Ectodermal cell (in vitro differentiated cells): Measurements from ENCODE around the gene BOC.

Experiments
- H3K27ac ChIP-seq: 2 replicates; pipeline ENCODE4 v1.7.0; 2013; ENCODE audit warnings: mild to moderate bottlenecking, low read depth, low read length; ENCODE audit not compliant: insufficient read depth, poor library complexity, severe bottlenecking
- H3K27me3 ChIP-seq: 2 replicates; pipeline ENCODE4 v1.7.0; 2013; ENCODE audit warnings: mild to moderate bottlenecking, low read length; ENCODE audit not compliant: insufficient read depth, control insufficient read depth, poor library complexity, severe bottlenecking
- H3K36me3 ChIP-seq: one replicate; pipeline ENCODE4 v1.7.0; 2013; ENCODE audit warnings: low read length; ENCODE audit not compliant: control insufficient read depth, insufficient read depth
- H3K4me1 ChIP-seq: one replicate; pipeline ENCODE4 v1.7.0; 2013; ENCODE audit warnings: low read length; ENCODE audit not compliant: control insufficient read depth, insufficient read depth
- H3K4me3 ChIP-seq: 2 replicates; pipeline ENCODE4 v1.7.0; 2013; ENCODE audit warnings: low read depth, low read length, control low read depth; ENCODE audit not compliant: insufficient read depth
- H3K9me3 ChIP-seq: 2 replicates; pipeline ENCODE4 v1.7.0; 2013; ENCODE audit warnings: mild to moderate bottlenecking, low read length, moderate library complexity; ENCODE audit not compliant: control insufficient read depth
- WGBS, 2 experiments: methylation state at CpG; one replicate each; pipeline ENCODE4 v1.1.7; 2013; ENCODE audit warnings: missing lambda C conversion rate in 2 of 2; 5-methylcytosine and 5-hydroxymethylcytosine counted together

Gene BOC

DNA sequence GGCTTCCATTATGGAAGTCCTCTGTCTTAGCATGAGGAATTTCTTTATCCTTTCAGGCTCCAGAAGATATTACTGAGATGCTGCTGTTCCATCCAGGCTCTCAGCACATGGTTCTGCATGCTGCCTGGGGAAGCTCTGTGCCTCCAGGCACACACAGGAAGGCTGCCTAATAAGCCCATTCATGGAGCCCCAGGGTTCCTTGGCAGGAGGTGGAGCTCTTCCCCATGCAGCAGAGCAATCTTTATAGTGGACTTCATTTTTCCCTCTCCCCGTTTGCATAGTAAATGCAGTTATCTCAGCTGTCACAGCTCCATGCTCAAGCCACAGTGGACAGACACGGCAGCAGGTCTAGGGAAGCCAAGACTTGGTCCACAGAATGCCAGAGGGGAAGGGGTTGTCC, 57.6 kb downstream of the BOC start:
- no peak overlapping the region for H3K27ac ChIP-seq
- H3K4me1 ChIP-seq, result peaks cover 54% of the 10 kb centered on the region
- H3K9me3 ChIP-seq, result no peaks in the 10 kb centered on the region
- H3K27me3 ChIP-seq, result no peaks in the 10 kb centered on the region
- no peak overlapping the region for H3K4me3 ChIP-seq
- WGBS, 2 experiments, result 80 to 82% methylated on average over 2 of the region's 2 CpGs
- H3K36me3 ChIP-seq, result peaks cover 70% of the 10 kb centered on the region

DNA sequence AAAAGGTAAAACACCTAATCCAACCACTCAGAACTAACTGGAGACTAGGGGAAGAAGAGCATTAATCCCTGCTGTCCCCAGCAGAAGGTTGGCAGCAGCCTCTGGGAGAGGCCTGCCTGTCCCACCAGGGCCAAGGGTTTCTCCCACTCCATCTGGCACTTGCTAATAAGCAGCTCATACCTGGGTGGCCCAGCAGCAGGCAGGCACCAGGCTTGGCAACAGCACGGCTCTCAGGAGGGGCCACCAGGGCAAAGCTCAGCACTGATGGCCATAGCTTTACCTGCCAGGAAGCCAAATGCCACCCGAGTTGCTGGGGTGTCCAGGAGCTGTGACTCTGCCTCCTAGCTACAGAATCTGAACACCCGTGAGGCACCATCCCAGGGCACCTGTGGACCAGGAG, 58.3 kb downstream of the BOC start:
- Histone ChIP-seq H3K4me3 (no peak overlapping the region), H3K27ac (no peak overlapping the region), H3K36me3 (peaks cover 69% of the 10 kb centered on the region), H3K9me3 (no peaks in the 10 kb centered on the region), H3K27me3 (no peaks in the 10 kb centered on the region), H3K4me1 (peaks cover 54% of the 10 kb centered on the region)
- 95 to 97% methylated on average over 3 of the region's 3 CpGs for WGBS, 2 experiments

DNA sequence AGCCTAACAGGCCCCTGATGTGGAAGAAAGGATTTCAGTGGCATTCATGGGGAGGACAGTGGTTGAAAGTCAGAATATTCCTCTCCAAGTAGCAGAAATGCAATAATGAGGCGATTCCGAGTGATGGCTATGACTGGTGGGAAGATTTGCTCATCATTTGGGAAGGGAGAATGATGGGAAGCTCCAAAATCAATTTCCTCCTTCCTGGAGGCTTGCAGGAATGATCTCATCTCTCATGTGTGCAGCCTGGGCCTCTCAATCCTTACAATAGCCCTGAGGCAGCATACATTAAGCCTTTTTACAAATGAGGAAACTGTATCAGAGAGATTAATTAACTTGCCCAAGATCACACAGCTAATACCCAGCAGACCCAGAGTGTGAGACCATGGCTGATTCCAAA, 58.7 kb downstream of the BOC start:
- peaks cover 54% of the 10 kb centered on the region for H3K4me1 ChIP-seq

DNA sequence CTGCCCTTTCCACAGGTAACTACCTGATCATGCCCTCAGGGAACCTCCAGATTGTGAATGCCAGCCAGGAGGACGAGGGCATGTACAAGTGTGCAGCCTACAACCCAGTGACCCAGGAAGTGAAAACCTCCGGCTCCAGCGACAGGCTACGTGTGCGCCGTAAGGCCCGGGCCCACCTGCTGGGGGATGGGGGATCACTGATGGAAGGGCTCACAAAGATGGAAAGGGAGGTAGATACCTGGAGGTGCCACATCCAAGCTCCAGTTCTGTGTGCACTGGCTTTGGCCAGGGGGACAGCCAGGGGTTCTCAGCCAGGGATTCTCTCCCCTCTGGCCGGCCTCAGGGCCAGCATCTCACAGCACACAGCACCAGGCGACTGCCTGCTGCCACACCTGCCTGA, 59.4 kb downstream of the BOC start:
- H3K4me3 ChIP-seq, result no peak overlapping the region
- no peaks in the 10 kb centered on the region for H3K27me3 ChIP-seq
- H3K4me1 ChIP-seq, result peaks cover 56% of the 10 kb centered on the region
- WGBS, 2 experiments, result 97% methylated on average over 9 of the region's 9 CpGs
- H3K36me3 ChIP-seq, result peaks cover 64% of the 10 kb centered on the region
- H3K9me3 ChIP-seq, result no peaks in the 10 kb centered on the region
- H3K27ac ChIP-seq, result no peak overlapping the region

More for the DNA sequence above, 58.7 kb downstream of the BOC start:
- no peaks in the 10 kb centered on the region for H3K9me3 ChIP-seq
- H3K27me3 ChIP-seq, result no peaks in the 10 kb centered on the region
- H3K4me3 ChIP-seq, result no peak overlapping the region
- no peak overlapping the region for H3K27ac ChIP-seq
- H3K36me3 ChIP-seq, result peaks cover 70% of the 10 kb centered on the region
- WGBS, 2 experiments, result 87 to 96% methylated on average over 2 of the region's 2 CpGs

DNA sequence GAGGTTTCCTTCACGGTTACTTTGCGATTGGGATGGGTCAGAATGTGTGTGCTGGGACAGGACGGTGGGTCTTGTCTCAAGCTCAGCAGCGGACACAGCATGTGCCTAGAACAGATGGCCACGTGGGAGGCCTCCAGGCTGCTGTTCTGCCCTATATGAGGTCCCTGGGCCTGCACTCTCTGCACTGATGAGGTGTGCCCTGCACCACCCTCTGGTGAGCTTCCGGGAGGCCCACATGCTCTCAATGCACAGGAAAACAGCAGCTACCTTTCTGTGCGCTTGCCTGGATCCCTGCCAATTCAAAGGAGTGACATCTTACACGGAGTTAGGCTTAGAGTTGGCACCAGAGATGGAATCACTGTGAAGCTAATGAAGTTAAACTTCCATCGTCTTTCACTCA, 59.8 kb downstream of the BOC start:
- H3K4me3 ChIP-seq, result no peak overlapping the region
- H3K4me1 ChIP-seq, result peaks cover 54% of the 10 kb centered on the region
- no peaks in the 10 kb centered on the region for H3K27me3 ChIP-seq
- no peak overlapping the region for H3K27ac ChIP-seq
- peaks cover 64% of the 10 kb centered on the region for H3K36me3 ChIP-seq
- no peaks in the 10 kb centered on the region for H3K9me3 ChIP-seq
- WGBS, 2 experiments, result 94 to 95% methylated on average over 9 of the region's 9 CpGs

DNA sequence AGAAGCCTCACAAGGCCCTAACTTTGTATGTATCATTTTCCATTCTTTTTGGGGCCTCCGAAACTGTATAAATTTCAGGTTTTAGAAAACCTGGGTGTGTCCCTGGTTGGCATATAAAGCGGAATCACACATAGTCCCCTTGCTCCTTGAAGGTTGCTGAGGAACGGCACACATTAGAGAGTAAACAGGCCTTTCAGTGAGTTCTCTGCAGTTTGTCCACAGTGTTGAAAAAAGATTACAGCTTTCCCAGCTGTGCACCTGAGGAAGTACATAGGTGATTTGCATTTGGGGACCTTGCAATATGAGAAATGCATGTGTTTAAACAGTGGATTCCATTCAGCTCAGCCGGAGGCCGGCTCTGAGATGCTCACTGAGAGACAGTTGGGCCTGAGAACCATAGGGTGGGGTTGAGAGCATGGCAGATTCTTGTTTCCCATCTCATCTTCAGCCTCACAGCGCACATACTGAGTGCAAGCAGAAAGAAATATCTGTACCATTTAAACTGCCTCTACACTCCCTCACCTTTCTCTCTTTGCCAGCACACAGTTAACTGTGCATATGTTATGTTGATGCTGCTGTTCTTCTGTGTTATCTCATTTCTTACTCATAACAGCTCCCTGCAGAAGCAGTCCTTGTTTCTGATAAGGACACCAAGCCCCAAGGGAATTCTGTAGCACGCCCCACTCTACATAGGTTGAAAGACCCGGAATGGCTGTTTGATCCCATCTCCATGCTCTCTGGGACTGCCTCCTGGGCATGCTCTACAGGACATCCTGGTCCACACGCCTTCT, 60.4 kb downstream of the BOC start:
- Histone ChIP-seq H3K27ac (no peak overlapping the region), H3K9me3 (no peaks in the 10 kb centered on the region), H3K27me3 (no peaks in the 10 kb centered on the region), H3K36me3 (peaks cover 67% of the 10 kb centered on the region), H3K4me3 (no peak overlapping the region), H3K4me1 (peaks cover 53% of the 10 kb centered on the region)
- WGBS, 2 experiments, result 96 to 98% methylated on average over 9 of the region's 9 CpGs

DNA sequence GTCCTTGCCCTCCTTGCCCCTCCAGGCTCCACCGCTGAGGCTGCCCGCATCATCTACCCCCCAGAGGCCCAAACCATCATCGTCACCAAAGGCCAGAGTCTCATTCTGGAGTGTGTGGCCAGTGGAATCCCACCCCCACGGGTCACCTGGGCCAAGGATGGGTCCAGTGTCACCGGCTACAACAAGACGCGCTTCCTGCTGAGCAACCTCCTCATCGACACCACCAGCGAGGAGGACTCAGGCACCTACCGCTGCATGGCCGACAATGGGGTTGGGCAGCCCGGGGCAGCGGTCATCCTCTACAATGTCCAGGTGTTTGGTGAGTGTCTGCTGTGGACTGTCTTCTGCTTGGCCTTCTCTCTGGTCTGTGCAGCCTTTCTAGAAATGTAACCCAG, 61.0 kb downstream of the BOC start:
- no peak overlapping the region for H3K27ac ChIP-seq
- peaks cover 73% of the 10 kb centered on the region for H3K36me3 ChIP-seq
- no peak overlapping the region for H3K4me3 ChIP-seq
- H3K27me3 ChIP-seq, result no peaks in the 10 kb centered on the region
- 94 to 95% methylated on average over 13 of the region's 13 CpGs for WGBS, 2 experiments
- no peaks in the 10 kb centered on the region for H3K9me3 ChIP-seq
- H3K4me1 ChIP-seq, result peaks cover 54% of the 10 kb centered on the region

DNA sequence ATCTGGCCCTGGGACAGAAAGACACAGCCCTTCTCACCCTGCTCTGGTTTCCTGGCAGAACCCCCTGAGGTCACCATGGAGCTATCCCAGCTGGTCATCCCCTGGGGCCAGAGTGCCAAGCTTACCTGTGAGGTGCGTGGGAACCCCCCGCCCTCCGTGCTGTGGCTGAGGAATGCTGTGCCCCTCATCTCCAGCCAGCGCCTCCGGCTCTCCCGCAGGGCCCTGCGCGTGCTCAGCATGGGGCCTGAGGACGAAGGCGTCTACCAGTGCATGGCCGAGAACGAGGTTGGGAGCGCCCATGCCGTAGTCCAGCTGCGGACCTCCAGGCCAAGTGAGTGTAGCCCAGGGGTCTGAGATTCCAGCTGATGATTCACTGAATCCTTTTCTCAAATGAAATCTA, 61.7 kb downstream of the BOC start:
- Histone ChIP-seq H3K36me3 (peaks cover 79% of the 10 kb centered on the region), H3K27ac (no peak overlapping the region), H3K4me1 (peaks cover 54% of the 10 kb centered on the region), H3K27me3 (no peaks in the 10 kb centered on the region), H3K9me3 (no peaks in the 10 kb centered on the region), H3K4me3 (no peak overlapping the region)
- 94 to 96% methylated on average over 15 of the region's 15 CpGs for WGBS, 2 experiments

DNA sequence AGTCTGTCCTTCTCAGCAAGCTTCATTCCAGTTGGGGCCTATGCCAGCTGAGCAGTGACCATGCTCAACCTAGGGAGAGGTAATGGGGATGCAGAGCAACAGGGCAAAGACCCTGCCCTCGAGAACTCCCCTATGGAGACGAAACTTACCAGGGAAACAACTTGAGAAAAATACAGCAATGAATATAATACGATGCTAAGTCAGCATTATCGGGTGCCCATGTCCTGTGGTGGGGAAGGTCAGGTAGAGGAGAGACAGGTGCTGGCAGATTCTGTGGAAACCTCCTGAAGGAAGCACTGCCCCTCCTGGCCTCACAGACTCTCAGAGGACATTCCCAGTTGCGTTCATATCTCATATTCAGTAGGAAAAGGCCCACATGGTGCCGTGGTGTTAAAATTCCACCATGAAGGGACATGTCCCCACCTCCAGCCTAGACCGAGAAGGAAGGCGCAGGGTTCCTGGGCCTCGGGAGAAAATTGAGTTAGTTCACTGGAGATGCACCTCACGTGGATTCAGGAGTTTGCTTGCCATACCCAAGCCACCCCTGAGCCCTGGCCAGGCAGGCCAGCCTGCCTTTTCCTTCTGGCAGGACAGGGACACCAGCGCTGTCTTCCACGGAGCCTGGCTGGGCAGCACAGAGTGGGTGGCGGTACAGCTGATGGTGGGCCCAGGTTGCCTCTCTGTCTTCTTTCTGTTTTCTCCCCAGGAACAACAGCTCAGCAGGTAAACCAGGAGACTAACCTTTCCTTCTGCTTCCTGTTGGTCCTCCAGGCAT, 62.4 kb downstream of the BOC start:
- H3K27me3 ChIP-seq, result no peaks in the 10 kb centered on the region
- H3K9me3 ChIP-seq, result no peaks in the 10 kb centered on the region
- no peak overlapping the region for H3K4me3 ChIP-seq
- H3K4me1 ChIP-seq, result peaks cover 54% of the 10 kb centered on the region
- peaks cover 79% of the 10 kb centered on the region for H3K36me3 ChIP-seq
- 96 to 97% methylated on average over 13 of the region's 13 CpGs for WGBS, 2 experiments
- no peak overlapping the region for H3K27ac ChIP-seq

DNA sequence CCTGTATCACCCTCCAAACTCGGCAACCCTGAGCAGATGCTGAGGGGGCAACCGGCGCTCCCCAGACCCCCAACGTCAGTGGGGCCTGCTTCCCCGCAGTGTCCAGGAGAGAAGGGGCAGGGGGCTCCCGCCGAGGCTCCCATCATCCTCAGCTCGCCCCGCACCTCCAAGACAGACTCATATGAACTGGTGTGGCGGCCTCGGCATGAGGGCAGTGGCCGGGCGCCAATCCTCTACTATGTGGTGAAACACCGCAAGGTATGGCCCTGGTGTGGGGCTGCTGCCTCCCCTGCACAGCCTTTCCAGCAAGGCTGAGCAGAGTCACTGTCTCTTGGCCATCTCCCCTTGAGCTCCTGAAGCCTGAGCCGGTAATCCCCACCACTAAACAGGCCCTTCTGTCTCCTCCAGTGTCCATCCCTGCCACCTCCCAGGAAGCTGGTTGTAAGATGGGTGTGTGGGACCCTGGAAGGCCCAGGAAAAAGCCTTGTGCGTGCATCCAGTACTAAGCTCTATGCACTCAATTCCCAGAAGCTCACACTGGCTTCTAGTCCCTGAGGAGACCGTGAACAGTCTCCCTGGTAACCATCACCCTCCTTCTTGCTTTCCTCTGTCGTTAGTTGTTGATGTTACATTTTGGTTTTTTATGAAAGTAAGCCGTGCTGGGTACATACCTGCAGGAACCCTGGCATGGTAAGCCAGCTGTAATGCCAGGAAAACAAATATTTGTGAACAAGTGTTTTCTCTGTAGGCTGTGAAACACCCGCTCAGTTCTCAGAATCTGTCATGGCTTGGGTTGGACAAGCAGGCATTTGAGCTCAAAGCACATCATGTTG, 63.3 kb downstream of the BOC start:
- H3K27ac ChIP-seq, result no peak overlapping the region
- no peak overlapping the region for H3K4me3 ChIP-seq
- WGBS, 2 experiments, result 94 to 95% methylated on average over 20 of the region's 20 CpGs

More for the DNA sequence above, 63.3 kb downstream of the BOC start:
- Histone ChIP-seq H3K4me1 (peaks cover 52% of the 10 kb centered on the region), H3K9me3 (no peaks in the 10 kb centered on the region), H3K27me3 (no peaks in the 10 kb centered on the region), H3K36me3 (peaks cover 79% of the 10 kb centered on the region)
